K562 (cell line): ENCODE measurements around the gene TMEM88. TPM values are rescaled to one million over a fixed set of nuclear protein-coding genes. Genes with fewer than 3 reads are reported as not detected.

ENCODE experiments used
- CEBPG ChIP-seq, 3 experiments: fragments of 200-800 bp in 1 of 3; sonication (Bioruptor generic) in 1 of 3; sonication (generic) in 1 of 3; formaldehyde crosslinking in 1 of 3; IDR thresholded peaks in 2 of 3; conservative IDR thresholded peaks in 1 of 3; 2 replicates each; pipeline versions ENCODE4 v1.6.1 to v1.8.0; 2016 to 2022; ENCODE audit warnings: missing compliant biosample characterization in 2 of 3, missing genetic modification characterization in 2 of 3, mild to moderate bottlenecking in 1 of 3, missing genetic modification reagents in 1 of 3
- CHD2 ChIP-seq: IDR thresholded peaks from 2 replicates; pipeline ENCODE4 v1.6.1; 2011; ENCODE audit warnings: low read depth, low read length
- E4F1 ChIP-seq: fragments of 250-450 bp; sonication (Bioruptor Pico); IDR thresholded peaks from 2 replicates; pipeline ENCODE4 v1.5.0; 2021; ENCODE audit warnings: mild to moderate bottlenecking, borderline replicate concordance
- HDAC1 ChIP-seq, 2 experiments: fragments of 450-650 bp; IDR thresholded peaks; 2 replicates each; pipeline ENCODE4 v1.6.1; 2016 to 2017; ENCODE audit warnings: inconsistent platforms in 1 of 2, mild to moderate bottlenecking in 1 of 2, moderate library complexity in 1 of 2
- MITF ChIP-seq: IDR thresholded peaks from 2 replicates; pipeline ENCODE4 v1.6.1; 2014; ENCODE audit warnings: antibody characterized with exemption
- NFYB ChIP-seq: IDR thresholded peaks from 2 replicates; pipeline ENCODE4 v1.6.1; 2011; ENCODE audit warnings: mild to moderate bottlenecking, moderate library complexity; ENCODE audit not compliant: insufficient read length; ENCODE audit errors: extremely low read depth
- NR2C1 ChIP-seq, 2 experiments: fragments of 450-650 bp; IDR thresholded peaks; 2 replicates each; pipeline ENCODE4 v1.6.1; 2017; ENCODE audit warnings: mild to moderate bottlenecking in 2 of 2, antibody characterized with exemption in 1 of 2, inconsistent platforms in 1 of 2, missing compliant biosample characterization in 1 of 2, missing genetic modification characterization in 1 of 2
- RBM14 ChIP-seq: fragments of 200-400 bp; formaldehyde crosslinking; IDR thresholded peaks from 2 replicates; pipeline ENCODE4 v1.6.1; 2018; ENCODE audit warnings: low read depth, mild to moderate bottlenecking, low read length, moderate library complexity, borderline replicate concordance; ENCODE audit not compliant: insufficient read depth
- RBM34 ChIP-seq: fragments of 200-400 bp; formaldehyde crosslinking; IDR thresholded peaks from 2 replicates; pipeline ENCODE4 v1.6.1; 2018; ENCODE audit warnings: low read length, borderline replicate concordance; ENCODE audit not compliant: insufficient read depth
- SMAD4 ChIP-seq: fragments of 250-450 bp; sonication (Bioruptor Pico); conservative IDR thresholded peaks from 2 replicates; pipeline ENCODE4 v1.8.0; 2021; ENCODE audit warnings: inconsistent platforms, mild to moderate bottlenecking, moderate library complexity
- SMARCC2 ChIP-seq: fragments of 450-650 bp; IDR thresholded peaks from 2 replicates; pipeline ENCODE4 v1.6.1; 2017; ENCODE audit warnings: antibody characterized with exemption, moderate library complexity, mild to moderate bottlenecking, low read depth
- ZNF318 ChIP-seq, 2 experiments: fragments of 450-650 bp; IDR thresholded peaks; 2 replicates each; pipeline ENCODE4 v1.6.1; 2016; ENCODE audit warnings: mild to moderate bottlenecking in 2 of 2, borderline replicate concordance in 1 of 2, low read depth in 1 of 2, moderate library complexity in 1 of 2
- polyA plus RNA-seq, 8 experiments: library from polyadenylated mRNA; depleted of rRNA in 4 of 8; stranded (reverse) in 5 of 8; unstranded in 3 of 8; fragments of >200 nt; fragmentation: Nextera tagmentation in 2 of 8; fragmentation: Illumina TruSeq in 1 of 8; extraction: Ambion mirVana in 2 of 8; extraction: Trizol in 1 of 8; gene quantifications; 2 replicates each; pipeline versions ENCODE4 v1.2.1 to v1.2.3, GENCODE V29; 2011 to 2014; ENCODE audit warnings: inconsistent platforms in 1 of 8, missing spikeins in 1 of 8
- total RNA-seq, 7 experiments: library from RNA; depleted of rRNA in 6 of 7; stranded (reverse); fragments of >200 nt in 6 of 7; fragmentation: Illumina TruSeq in 2 of 7; extraction: Trizol in 2 of 7; gene quantifications; 2 replicates each; pipeline versions ENCODE4 v1.2.1 to v1.2.3, GENCODE V29; 2011 to 2021; ENCODE audit warnings: low replicate concordance in 1 of 7

TMEM88 gene
- total and polyA plus RNA-seq, 9 of the 15 experiments (the other 6 are each of a cell fraction or from before 2014, with no cell fraction given): 0.10 to 1.4 (median 0.36) TPM; not detected in 3

GRCh38 chr17:7856811-7857712, 2.2 kb downstream of the TMEM88 start, which contains the start of gene NAA38 (continued):
- TF ChIP-seq SMARCC2 (no peak), NR2C1 (IDR thresholded peaks at IDR 0.05) (no peak), NR2C1 (tag; IDR thresholded peaks at IDR 0.05) (peak; percentile 47; the same call in 1 of the 2 replicates), SMAD4 (CRISPR knock-in tag) (peak; percentile 47; the same call in 1 of the 2 replicates), CHD2 (peak; percentile 98), RBM14 (no peak), MITF (no peak), RBM34 (no peak), ZNF318 (IDR thresholded peaks at IDR 0.05; ENCODE audit: borderline replicate concordance in 1 of 2, low read depth in 1 of 2) (no peak), CEBPG (CRISPR knock-in tag; IDR thresholded peaks at IDR 0.05) (no peak), CEBPG (tag; conservative IDR thresholded peaks at IDR 0.05 in 1 of 2, IDR thresholded peaks at IDR 0.05 in 1 of 2) (no peak), NFYB (no peak), HDAC1 (IDR thresholded peaks at IDR 0.05) (peak in 1 of 2 experiments; percentile 49; a peak in 1 of 4 replicates), E4F1 (no peak)
